ENCODE data around the gene JAZF1.

DNA sequence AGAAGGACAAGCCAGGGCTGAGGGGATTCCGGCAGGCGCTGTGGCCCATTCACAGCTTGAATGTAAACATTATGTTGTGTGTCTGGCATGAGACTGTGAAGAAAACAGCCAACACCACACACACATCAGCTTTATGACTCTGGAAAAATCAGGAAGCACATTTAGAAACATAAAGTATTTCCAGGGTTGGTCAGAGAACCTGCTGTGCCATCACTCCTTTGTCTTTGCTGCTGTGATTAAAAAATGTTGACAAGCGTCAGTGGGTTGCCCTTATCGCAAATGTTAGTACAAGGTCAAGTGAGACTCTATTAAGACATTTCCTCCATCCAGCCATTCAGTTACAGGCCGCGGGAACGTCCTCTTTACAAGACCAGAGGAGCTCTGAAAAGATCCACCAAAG, 345.2 kb downstream of the JAZF1 start:
- TF ChIP-seq SIN3A (IDR thresholded peaks at IDR 0.05; ENCODE audit: borderline replicate concordance, insufficient read depth, low read length) = no peak
- no peak for TF ChIP-seq POLR2AphosphoS5 (IDR thresholded peaks at IDR 0.05; ENCODE audit: low read depth, low read length)
- no peak for TF ChIP-seq TAF1 (IDR thresholded peaks at IDR 0.05; ENCODE audit: borderline replicate concordance, insufficient read depth, low read length)
